GM21717 (cell line): Measurements from ENCODE around the gene UROC1.

ENCODE experiments used
- ATAC-seq: cut with Tn5 transposase; IDR thresholded peaks from one replicate; pipeline ENCODE4 v1.9.1; 2021; ENCODE audit warnings: mild to moderate bottlenecking, moderate library complexity; ENCODE audit not compliant: unreplicated experiment

Gene UROC1

GRCh38 chr3:126497956-126498355 is 19.6 kb downstream of the UROC1 start:
- ATAC-seq, result no peak

- no peak for ATAC-seq
Measured at GRCh38 chr3:126496894-126497850, 20.4 kb downstream of the UROC1 start.

- no peak for ATAC-seq
Measured at GRCh38 chr3:126495786-126496185, 21.8 kb downstream of the UROC1 start.

- ATAC-seq, result no peak
Measured at GRCh38 chr3:126494970-126495230, 22.7 kb downstream of the UROC1 start.

GRCh38 chr3:126494204-126494969 is 23.2 kb downstream of the UROC1 start:
- no peak for ATAC-seq

- no peak for ATAC-seq
Measured at GRCh38 chr3:126493739-126494138, 23.8 kb downstream of the UROC1 start.

- ATAC-seq, result no peak
Measured at GRCh38 chr3:126493051-126493450, 24.5 kb downstream of the UROC1 start.

- ATAC-seq, result no peak
Measured at GRCh38 chr3:126491221-126492013, 26.2 kb downstream of the UROC1 start.

- ATAC-seq, result no peak
Measured at GRCh38 chr3:126490619-126491018, 27.0 kb downstream of the UROC1 start.

- ATAC-seq, result no peak
Measured at GRCh38 chr3:126488886-126489569, 28.5 kb downstream of the UROC1 start.

GRCh38 chr3:126488185-126488584 is 29.4 kb downstream of the UROC1 start:
- ATAC-seq, result no peak

- no peak for ATAC-seq
Measured at GRCh38 chr3:126487151-126487771, 30.3 kb downstream of the UROC1 start.

GRCh38 chr3:126486360-126486847 is 31.2 kb downstream of the UROC1 start:
- ATAC-seq, result no peak

- no peak for ATAC-seq
Measured at GRCh38 chr3:126485956-126486355, 31.6 kb downstream of the UROC1 start.

GRCh38 chr3:126485176-126485897 is 32.2 kb downstream of the UROC1 start:
- no peak for ATAC-seq

GRCh38 chr3:126484662-126485061 is 32.9 kb downstream of the UROC1 start:
- ATAC-seq, result no peak

GRCh38 chr3:126484148-126484547 is 33.4 kb downstream of the UROC1 start:
- ATAC-seq, result no peak

- no peak for ATAC-seq
Measured at GRCh38 chr3:126483321-126483761, 34.2 kb downstream of the UROC1 start.

- ATAC-seq, result no peak
Measured at GRCh38 chr3:126482503-126483255, 34.9 kb downstream of the UROC1 start.
